ENCODE measurements around the gene CCDC69.
"Not testable (repeated sequence)": the region's sequence is repeated elsewhere in the genome, so short reads cannot be mapped to it uniquely, and the experiment has no call there.

Gene CCDC69

GRCh38 chr5:151196556-151197290 lies 27.2 kb downstream of the CCDC69 start:
- in situ Hi-C loops (cut with MboI; ENCODE audit: low sequenced_read_pairs), result no loop called here

GRCh38 chr5:151195622-151196021 lies 28.3 kb downstream of the CCDC69 start:
- in situ Hi-C loops (cut with MboI; ENCODE audit: low sequenced_read_pairs), result no loop called here

- in situ Hi-C loops (cut with MboI; ENCODE audit: low sequenced_read_pairs), result no loop called here
These were observed 31.3 kb downstream of the CCDC69 start for GRCh38 chr5:151192626-151193025.

- in situ Hi-C loops (cut with MboI; ENCODE audit: low sequenced_read_pairs), result no loop called here
These were observed 32.2 kb downstream of the CCDC69 start for GRCh38 chr5:151191661-151192060.

- in situ Hi-C loops (cut with MboI; ENCODE audit: low sequenced_read_pairs), result no loop called here
These were observed 34.7 kb downstream of the CCDC69 start for GRCh38 chr5:151189151-151189550.

GRCh38 chr5:151186538-151186937 lies 37.4 kb downstream of the CCDC69 start:
- in situ Hi-C loops (cut with MboI; ENCODE audit: low sequenced_read_pairs), result no loop called here

GRCh38 chr5:151186052-151186451 lies 37.8 kb downstream of the CCDC69 start:
- in situ Hi-C loops (cut with MboI; ENCODE audit: low sequenced_read_pairs), result no loop called here

- in situ Hi-C loops (cut with MboI; ENCODE audit: low sequenced_read_pairs), result no loop called here
These were observed 39.4 kb downstream of the CCDC69 start for GRCh38 chr5:151184316-151185042.

GRCh38 chr5:151183456-151184245 lies 40.2 kb downstream of the CCDC69 start:
- in situ Hi-C loops (cut with MboI; ENCODE audit: low sequenced_read_pairs), result no loop called here

GRCh38 chr5:151182976-151183375 lies 40.9 kb downstream of the CCDC69 start:
- in situ Hi-C loops (cut with MboI; ENCODE audit: low sequenced_read_pairs), result no loop called here

- in situ Hi-C loops (cut with MboI; ENCODE audit: low sequenced_read_pairs), result no loop called here
These were observed 41.4 kb downstream of the CCDC69 start for GRCh38 chr5:151182524-151182900.

GRCh38 chr5:151181818-151182523 lies 41.9 kb downstream of the CCDC69 start:
- in situ Hi-C loops (cut with MboI; ENCODE audit: low sequenced_read_pairs), result no loop called here

- in situ Hi-C loops (cut with MboI; ENCODE audit: low sequenced_read_pairs), result no loop called here
These were observed 43.6 kb downstream of the CCDC69 start for GRCh38 chr5:151180291-151180690.

GRCh38 chr5:151179489-151179840 lies 44.4 kb downstream of the CCDC69 start:
- in situ Hi-C loops (cut with MboI; ENCODE audit: low sequenced_read_pairs), result no loop called here

GRCh38 chr5:151178777-151179488 lies 45.0 kb downstream of the CCDC69 start:
- in situ Hi-C loops (cut with MboI; ENCODE audit: low sequenced_read_pairs), result no loop called here

GRCh38 chr5:151178372-151178771 lies 45.5 kb downstream of the CCDC69 start:
- in situ Hi-C loops (cut with MboI; ENCODE audit: low sequenced_read_pairs), result no loop called here

GRCh38 chr5:151176268-151176667 lies 47.6 kb downstream of the CCDC69 start:
- in situ Hi-C loops (cut with MboI; ENCODE audit: low sequenced_read_pairs), result not testable (repeated sequence)

GRCh38 chr5:151174612-151175101 lies 49.2 kb downstream of the CCDC69 start:
- in situ Hi-C loops (cut with MboI; ENCODE audit: low sequenced_read_pairs), result no loop called here

- in situ Hi-C loops (cut with MboI; ENCODE audit: low sequenced_read_pairs), result no loop called here
These were observed 49.9 kb downstream of the CCDC69 start for GRCh38 chr5:151173711-151174611.
